GM13976 (cell line): Measurements from ENCODE around the gene WLS.

Experiments used
- DNase-seq: peaks from one replicate; pipeline ENCODE4 v3.0.0; 2012; ENCODE audit warnings: low spot score
- CTCF ChIP-seq: IDR thresholded peaks from 2 replicates; pipeline ENCODE4 v1.5.1; 2012; ENCODE audit warnings: borderline replicate concordance, mild to moderate bottlenecking; ENCODE audit not compliant: insufficient read depth; ENCODE audit errors: extremely low read depth, missing control alignments, control extremely low read depth
- in situ Hi-C: fragments of 300-500 bp; cut with MboI; formaldehyde crosslinking; loops from one replicate; pipeline ENCODE4 v1.12.0; 2022; ENCODE audit warnings: low sequenced_read_pairs, mixed read lengths, inconsistent platforms; ENCODE audit not compliant: unreplicated experiment

Gene WLS

GRCh38 chr1:68213843-68214242 is 18.5 kb downstream of the WLS start:
- in situ Hi-C loops = no loop called here
- no peak for TF ChIP-seq CTCF
- DNase-seq = no peak

GRCh38 chr1:68211761-68212380 is 20.5 kb downstream of the WLS start:
- no peak for DNase-seq
- no peak for TF ChIP-seq CTCF
- in situ Hi-C loops = no loop called here

- DNase-seq = no peak
- no peak for TF ChIP-seq CTCF
- in situ Hi-C loops = no loop called here
Measured at GRCh38 chr1:68210829-68211228, 21.5 kb downstream of the WLS start.

GRCh38 chr1:68210027-68210426 is 22.3 kb downstream of the WLS start:
- no peak for DNase-seq
- TF ChIP-seq CTCF = no peak
- in situ Hi-C loops = no loop called here

- no peak for DNase-seq
- in situ Hi-C loops = no loop called here
- TF ChIP-seq CTCF = no peak
Measured at GRCh38 chr1:68206848-68207689, 25.3 kb downstream of the WLS start.

GRCh38 chr1:68205794-68206358 is 26.4 kb downstream of the WLS start:
- no peak for TF ChIP-seq CTCF
- DNase-seq = no peak
- in situ Hi-C loops = no loop called here
